SK-N-SH treated with all-trans-retinoic acid at 6 μM for 48 hours (cell line): ENCODE data around the gene ME1.

Experiments used
- ATAC-seq: fragments of 200-7000 bp; cut with Tn5 transposase; 3 replicates; pipeline ENCODE4 v1.9.1; 2020; ENCODE audit warnings: mild to moderate bottlenecking, moderate library complexity
- ARNTL ChIP-seq: fragments of 450-650 bp; formaldehyde crosslinking; IDR thresholded peaks from 2 replicates; pipeline ENCODE4 v1.5.0; 2020; ENCODE audit warnings: low read depth, mild to moderate bottlenecking, moderate library complexity, borderline replicate concordance
- BACH2 ChIP-seq: fragments of 250-450 bp; sonication (Bioruptor Pico); IDR thresholded peaks from 2 replicates; pipeline ENCODE4 v1.9.0; 2021; ENCODE audit warnings: mild to moderate bottlenecking, borderline replicate concordance
- CSDC2 ChIP-seq: fragments of 250-450 bp; sonication (Bioruptor Pico); IDR thresholded peaks from 2 replicates; pipeline ENCODE4 v1.5.0; 2020; ENCODE audit warnings: mild to moderate bottlenecking, moderate library complexity
- ESRRG ChIP-seq: fragments of 250-450 bp; sonication (Bioruptor Pico); IDR thresholded peaks from 2 replicates; pipeline ENCODE4 v1.6.1; 2021; ENCODE audit warnings: mild to moderate bottlenecking
- ISL1 ChIP-seq: fragments of 250-450 bp; sonication (Bioruptor Pico); IDR thresholded peaks from 2 replicates; pipeline ENCODE4 v2.1.2; 2022; ENCODE audit warnings: mild to moderate bottlenecking, moderate library complexity
- OSR1 ChIP-seq: fragments of 250-450 bp; sonication (Bioruptor Pico); IDR thresholded peaks from 2 replicates; pipeline ENCODE4 v1.8.0; 2022; ENCODE audit warnings: moderate library complexity, mild to moderate bottlenecking, inconsistent platforms
- PPARA ChIP-seq: fragments of 250-450 bp; sonication (Bioruptor Pico); IDR thresholded peaks from 2 replicates; pipeline ENCODE4 v1.5.0; 2020; ENCODE audit warnings: mild to moderate bottlenecking, borderline replicate concordance
- RARB ChIP-seq: fragments of 250-450 bp; sonication (Bioruptor Pico); IDR thresholded peaks from 2 replicates; pipeline ENCODE4 v1.8.0; 2021; ENCODE audit warnings: mild to moderate bottlenecking, moderate library complexity
- TCF4 ChIP-seq: fragments of 250-450 bp; sonication (Bioruptor Pico); IDR thresholded peaks from 2 replicates; pipeline ENCODE4 v1.8.0; 2021; ENCODE audit warnings: mild to moderate bottlenecking, moderate library complexity, borderline replicate concordance
- TOX ChIP-seq: fragments of 250-450 bp; sonication (Bioruptor Pico); IDR thresholded peaks from 2 replicates; pipeline ENCODE4 v1.8.0; 2021; ENCODE audit warnings: mild to moderate bottlenecking, moderate library complexity, borderline replicate concordance
- ZC3H10 ChIP-seq: fragments of 250-450 bp; sonication (Bioruptor Pico); IDR thresholded peaks from 2 replicates; pipeline ENCODE4 v1.5.1; 2021; ENCODE audit warnings: mild to moderate bottlenecking, moderate library complexity
- ZFP3 ChIP-seq: fragments of 250-450 bp; sonication (Bioruptor Pico); IDR thresholded peaks from 2 replicates; pipeline ENCODE4 v1.5.0; 2020; ENCODE audit warnings: mild to moderate bottlenecking, moderate library complexity
- ZFP30 ChIP-seq: fragments of 450-650 bp; formaldehyde crosslinking; IDR thresholded peaks from 2 replicates; pipeline ENCODE4 v1.5.0; 2022; ENCODE audit warnings: mild to moderate bottlenecking, moderate library complexity
- ZNF565 ChIP-seq: fragments of 450-650 bp; formaldehyde crosslinking; conservative IDR thresholded peaks from 2 replicates; pipeline ENCODE4 v1.5.0; 2020; ENCODE audit warnings: low read depth, mild to moderate bottlenecking, moderate library complexity
- ZNF70 ChIP-seq: fragments of 450-650 bp; formaldehyde crosslinking; IDR thresholded peaks from 2 replicates; pipeline ENCODE4 v1.5.0; 2020; ENCODE audit warnings: mild to moderate bottlenecking, moderate library complexity
- ZNF8 ChIP-seq: fragments of 450-650 bp; formaldehyde crosslinking; IDR thresholded peaks from 2 replicates; pipeline ENCODE4 v1.5.0; 2020; ENCODE audit warnings: mild to moderate bottlenecking, moderate library complexity
- TF ChIP-seq, protein P1 (sequence below): fragments of 250-450 bp; sonication (Bioruptor Pico); IDR thresholded peaks from 2 replicates; pipeline ENCODE4 v1.5.1; 2021; ENCODE audit warnings: mild to moderate bottlenecking, moderate library complexity
- TF ChIP-seq, protein P2 (sequence below): fragments of 250-450 bp; sonication (Bioruptor Pico); IDR thresholded peaks from 2 replicates; pipeline ENCODE4 v1.8.0; 2021; ENCODE audit warnings: low read depth, mild to moderate bottlenecking, moderate library complexity, borderline replicate concordance
- TF ChIP-seq, protein P3 (sequence below): fragments of 250-450 bp; sonication (Bioruptor Pico); IDR thresholded peaks from 2 replicates; pipeline ENCODE4 v1.8.0; 2020; ENCODE audit warnings: mild to moderate bottlenecking, moderate library complexity, borderline replicate concordance
- TF ChIP-seq, protein P4 (sequence below): fragments of 250-450 bp; sonication (Bioruptor Pico); IDR thresholded peaks from 2 replicates; pipeline ENCODE4 v1.5.1; 2020; ENCODE audit warnings: low read depth, mild to moderate bottlenecking, moderate library complexity
- TF ChIP-seq, protein P5 (sequence below): fragments of 250-450 bp; sonication (Bioruptor Pico); IDR thresholded peaks from 2 replicates; pipeline ENCODE4 v1.5.0; 2020; ENCODE audit warnings: mild to moderate bottlenecking, moderate library complexity

The ME1 gene

DNA sequence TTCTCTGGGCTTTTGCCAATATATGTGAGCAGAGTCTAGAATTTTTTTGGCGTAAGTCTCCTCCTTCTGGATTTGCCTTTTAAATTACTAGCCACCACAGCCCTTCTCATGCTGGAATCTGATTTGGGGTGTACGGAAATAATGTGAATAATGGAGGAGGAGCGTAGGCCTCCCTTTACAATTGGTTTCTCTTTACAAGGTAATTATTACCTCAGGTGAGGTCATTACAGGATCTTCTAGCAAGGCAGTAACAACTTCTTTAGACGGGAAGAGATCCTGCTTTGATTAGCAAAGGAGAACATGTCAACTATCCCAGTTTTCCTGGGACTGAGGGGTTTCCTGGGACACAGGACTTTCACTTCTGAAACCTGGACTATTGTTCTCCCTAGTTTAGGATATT lies 228.8 kb downstream of the ME1 start:
- ATAC-seq, result no peak
- TF ChIP-seq, protein P1, sequence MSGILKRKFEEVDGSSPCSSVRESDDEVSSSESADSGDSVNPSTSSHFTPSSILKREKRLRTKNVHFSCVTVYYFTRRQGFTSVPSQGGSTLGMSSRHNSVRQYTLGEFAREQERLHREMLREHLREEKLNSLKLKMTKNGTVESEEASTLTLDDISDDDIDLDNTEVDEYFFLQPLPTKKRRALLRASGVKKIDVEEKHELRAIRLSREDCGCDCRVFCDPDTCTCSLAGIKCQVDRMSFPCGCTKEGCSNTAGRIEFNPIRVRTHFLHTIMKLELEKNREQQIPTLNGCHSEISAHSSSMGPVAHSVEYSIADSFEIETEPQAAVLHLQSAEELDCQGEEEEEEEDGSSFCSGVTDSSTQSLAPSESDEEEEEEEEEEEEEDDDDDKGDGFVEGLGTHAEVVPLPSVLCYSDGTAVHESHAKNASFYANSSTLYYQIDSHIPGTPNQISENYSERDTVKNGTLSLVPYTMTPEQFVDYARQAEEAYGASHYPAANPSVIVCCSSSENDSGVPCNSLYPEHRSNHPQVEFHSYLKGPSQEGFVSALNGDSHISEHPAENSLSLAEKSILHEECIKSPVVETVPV (CRISPR knock-in tag), result no peak
- TF ChIP-seq ZFP3 (CRISPR knock-in tag), result no peak
- no peak for TF ChIP-seq ZFP30 (CRISPR knock-in tag)
- TF ChIP-seq ISL1 (CRISPR knock-in tag), result no peak
- TF ChIP-seq ZNF70, result no peak
- TF ChIP-seq, protein P2, sequence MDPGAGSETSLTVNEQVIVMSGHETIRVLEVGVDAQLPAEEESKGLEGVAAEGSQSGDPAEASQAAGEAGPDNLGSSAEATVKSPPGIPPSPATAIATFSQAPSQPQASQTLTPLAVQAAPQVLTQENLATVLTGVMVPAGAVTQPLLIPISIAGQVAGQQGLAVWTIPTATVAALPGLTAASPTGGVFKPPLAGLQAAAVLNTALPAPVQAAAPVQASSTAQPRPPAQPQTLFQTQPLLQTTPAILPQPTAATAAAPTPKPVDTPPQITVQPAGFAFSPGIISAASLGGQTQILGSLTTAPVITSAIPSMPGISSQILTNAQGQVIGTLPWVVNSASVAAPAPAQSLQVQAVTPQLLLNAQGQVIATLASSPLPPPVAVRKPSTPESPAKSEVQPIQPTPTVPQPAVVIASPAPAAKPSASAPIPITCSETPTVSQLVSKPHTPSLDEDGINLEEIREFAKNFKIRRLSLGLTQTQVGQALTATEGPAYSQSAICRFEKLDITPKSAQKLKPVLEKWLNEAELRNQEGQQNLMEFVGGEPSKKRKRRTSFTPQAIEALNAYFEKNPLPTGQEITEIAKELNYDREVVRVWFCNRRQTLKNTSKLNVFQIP, result no peak
- no peak for TF ChIP-seq OSR1 (CRISPR knock-in tag)
- no peak for TF ChIP-seq TOX (CRISPR knock-in tag)
- no peak for TF ChIP-seq PPARA
- no peak for TF ChIP-seq TCF4 (CRISPR knock-in tag)
- TF ChIP-seq CSDC2 (CRISPR knock-in tag), result no peak
- TF ChIP-seq, protein P3, sequence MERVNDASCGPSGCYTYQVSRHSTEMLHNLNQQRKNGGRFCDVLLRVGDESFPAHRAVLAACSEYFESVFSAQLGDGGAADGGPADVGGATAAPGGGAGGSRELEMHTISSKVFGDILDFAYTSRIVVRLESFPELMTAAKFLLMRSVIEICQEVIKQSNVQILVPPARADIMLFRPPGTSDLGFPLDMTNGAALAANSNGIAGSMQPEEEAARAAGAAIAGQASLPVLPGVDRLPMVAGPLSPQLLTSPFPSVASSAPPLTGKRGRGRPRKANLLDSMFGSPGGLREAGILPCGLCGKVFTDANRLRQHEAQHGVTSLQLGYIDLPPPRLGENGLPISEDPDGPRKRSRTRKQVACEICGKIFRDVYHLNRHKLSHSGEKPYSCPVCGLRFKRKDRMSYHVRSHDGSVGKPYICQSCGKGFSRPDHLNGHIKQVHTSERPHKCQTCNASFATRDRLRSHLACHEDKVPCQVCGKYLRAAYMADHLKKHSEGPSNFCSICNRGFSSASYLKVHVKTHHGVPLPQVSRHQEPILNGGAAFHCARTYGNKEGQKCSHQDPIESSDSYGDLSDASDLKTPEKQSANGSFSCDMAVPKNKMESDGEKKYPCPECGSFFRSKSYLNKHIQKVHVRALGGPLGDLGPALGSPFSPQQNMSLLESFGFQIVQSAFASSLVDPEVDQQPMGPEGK (CRISPR knock-in tag), result no peak
- TF ChIP-seq, protein P4, sequence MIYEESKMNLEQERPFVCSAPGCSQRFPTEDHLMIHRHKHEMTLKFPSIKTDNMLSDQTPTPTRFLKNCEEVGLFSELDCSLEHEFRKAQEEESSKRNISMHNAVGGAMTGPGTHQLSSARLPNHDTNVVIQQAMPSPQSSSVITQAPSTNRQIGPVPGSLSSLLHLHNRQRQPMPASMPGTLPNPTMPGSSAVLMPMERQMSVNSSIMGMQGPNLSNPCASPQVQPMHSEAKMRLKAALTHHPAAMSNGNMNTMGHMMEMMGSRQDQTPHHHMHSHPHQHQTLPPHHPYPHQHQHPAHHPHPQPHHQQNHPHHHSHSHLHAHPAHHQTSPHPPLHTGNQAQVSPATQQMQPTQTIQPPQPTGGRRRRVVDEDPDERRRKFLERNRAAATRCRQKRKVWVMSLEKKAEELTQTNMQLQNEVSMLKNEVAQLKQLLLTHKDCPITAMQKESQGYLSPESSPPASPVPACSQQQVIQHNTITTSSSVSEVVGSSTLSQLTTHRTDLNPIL (CRISPR knock-in tag), result no peak
- no peak for TF ChIP-seq BACH2 (CRISPR knock-in tag)
- no peak for TF ChIP-seq RARB
- no peak for TF ChIP-seq ESRRG (CRISPR knock-in tag)
- TF ChIP-seq, all 23 proteins: peak for 0

DNA sequence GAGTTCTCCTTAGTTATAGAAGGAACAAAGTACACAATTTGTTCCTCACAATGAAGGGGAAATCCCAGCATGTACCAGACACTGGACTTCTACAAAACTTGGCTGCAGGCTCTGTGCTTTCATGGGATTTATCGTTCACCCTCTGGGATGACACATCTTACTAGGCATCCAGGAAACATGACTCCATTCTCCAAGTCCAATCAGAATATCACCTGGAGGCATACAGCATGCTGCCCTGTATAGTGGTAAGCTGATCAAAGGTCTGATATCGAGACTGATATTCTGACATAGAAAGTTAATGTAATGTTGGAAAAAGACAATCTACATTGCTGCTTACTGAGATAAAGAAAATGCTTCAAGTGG lies 231.0 kb downstream of the ME1 start:
- TF ChIP-seq ISL1 (CRISPR knock-in tag), result no peak
- no peak for TF ChIP-seq OSR1 (CRISPR knock-in tag)
- no peak for TF ChIP-seq ESRRG (CRISPR knock-in tag)
- TF ChIP-seq ZNF8 (CRISPR knock-in tag), result no peak
- no peak for TF ChIP-seq ARNTL (CRISPR knock-in tag)
- TF ChIP-seq, protein P1 (CRISPR knock-in tag), result no peak
- TF ChIP-seq ZC3H10, result no peak
- ATAC-seq, result peak; percentile 86

DNA sequence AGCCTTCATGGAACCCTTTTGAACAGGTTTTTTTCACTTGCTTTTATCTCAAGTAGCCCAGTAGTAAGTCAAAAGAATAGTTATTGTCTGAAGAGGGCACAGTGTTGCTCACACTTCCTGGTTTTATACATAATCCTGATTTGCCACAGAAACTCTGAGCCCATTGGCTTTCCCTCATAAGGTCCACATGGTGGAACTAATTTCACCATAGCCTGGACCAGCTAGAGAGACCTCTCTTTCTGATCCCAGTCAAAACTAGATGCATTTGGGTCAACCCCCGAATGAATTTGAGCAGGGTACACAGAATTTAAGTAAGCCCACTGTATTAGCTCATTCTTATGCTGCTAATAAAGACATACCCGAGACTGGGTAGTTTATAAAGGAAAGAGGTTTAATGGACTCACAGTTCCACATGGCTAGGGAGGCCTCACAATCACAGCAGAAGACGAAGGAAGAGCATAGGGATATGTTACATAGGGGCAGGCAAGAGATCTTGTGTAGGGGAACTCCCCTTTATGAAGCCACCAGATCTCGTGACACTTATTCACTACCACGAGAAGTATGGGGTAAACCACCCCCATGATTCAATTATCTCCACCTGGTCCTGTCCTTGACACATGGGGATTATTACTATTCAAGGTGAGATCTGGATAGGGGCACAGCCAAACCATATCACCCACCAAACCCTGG lies 231.5 kb downstream of the ME1 start:
- ATAC-seq, result peak; percentile 15; the same call in 1 of the 3 replicates
- TF ChIP-seq ZNF565 (CRISPR knock-in tag) (no peak), ZFP3 (CRISPR knock-in tag) (no peak), CSDC2 (CRISPR knock-in tag) (no peak), BACH2 (CRISPR knock-in tag) (no peak), OSR1 (CRISPR knock-in tag) (no peak), ZC3H10 (no peak), ESRRG (CRISPR knock-in tag) (no peak), ZNF8 (CRISPR knock-in tag) (no peak), RARB (no peak)
- TF ChIP-seq, protein P1 (CRISPR knock-in tag), result no peak
- TF ChIP-seq, protein P2, result no peak
- TF ChIP-seq, protein P4 (CRISPR knock-in tag), result no peak
- TF ChIP-seq, protein P5, sequence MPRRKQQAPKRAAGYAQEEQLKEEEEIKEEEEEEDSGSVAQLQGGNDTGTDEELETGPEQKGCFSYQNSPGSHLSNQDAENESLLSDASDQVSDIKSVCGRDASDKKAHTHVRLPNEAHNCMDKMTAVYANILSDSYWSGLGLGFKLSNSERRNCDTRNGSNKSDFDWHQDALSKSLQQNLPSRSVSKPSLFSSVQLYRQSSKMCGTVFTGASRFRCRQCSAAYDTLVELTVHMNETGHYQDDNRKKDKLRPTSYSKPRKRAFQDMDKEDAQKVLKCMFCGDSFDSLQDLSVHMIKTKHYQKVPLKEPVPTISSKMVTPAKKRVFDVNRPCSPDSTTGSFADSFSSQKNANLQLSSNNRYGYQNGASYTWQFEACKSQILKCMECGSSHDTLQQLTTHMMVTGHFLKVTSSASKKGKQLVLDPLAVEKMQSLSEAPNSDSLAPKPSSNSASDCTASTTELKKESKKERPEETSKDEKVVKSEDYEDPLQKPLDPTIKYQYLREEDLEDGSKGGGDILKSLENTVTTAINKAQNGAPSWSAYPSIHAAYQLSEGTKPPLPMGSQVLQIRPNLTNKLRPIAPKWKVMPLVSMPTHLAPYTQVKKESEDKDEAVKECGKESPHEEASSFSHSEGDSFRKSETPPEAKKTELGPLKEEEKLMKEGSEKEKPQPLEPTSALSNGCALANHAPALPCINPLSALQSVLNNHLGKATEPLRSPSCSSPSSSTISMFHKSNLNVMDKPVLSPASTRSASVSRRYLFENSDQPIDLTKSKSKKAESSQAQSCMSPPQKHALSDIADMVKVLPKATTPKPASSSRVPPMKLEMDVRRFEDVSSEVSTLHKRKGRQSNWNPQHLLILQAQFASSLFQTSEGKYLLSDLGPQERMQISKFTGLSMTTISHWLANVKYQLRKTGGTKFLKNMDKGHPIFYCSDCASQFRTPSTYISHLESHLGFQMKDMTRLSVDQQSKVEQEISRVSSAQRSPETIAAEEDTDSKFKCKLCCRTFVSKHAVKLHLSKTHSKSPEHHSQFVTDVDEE, result no peak
